ENCODE results near the gene RETREG2. TPM values are rescaled to one million over a fixed set of nuclear protein-coding genes. Genes with fewer than 3 reads are reported as not detected.
A peak's percentile ranks its signal among the peaks of the same experiment; 100 is the strongest.

Gene RETREG2
- total RNA-seq, 1 donor from 2014 or later = 32.9 TPM

DNA sequence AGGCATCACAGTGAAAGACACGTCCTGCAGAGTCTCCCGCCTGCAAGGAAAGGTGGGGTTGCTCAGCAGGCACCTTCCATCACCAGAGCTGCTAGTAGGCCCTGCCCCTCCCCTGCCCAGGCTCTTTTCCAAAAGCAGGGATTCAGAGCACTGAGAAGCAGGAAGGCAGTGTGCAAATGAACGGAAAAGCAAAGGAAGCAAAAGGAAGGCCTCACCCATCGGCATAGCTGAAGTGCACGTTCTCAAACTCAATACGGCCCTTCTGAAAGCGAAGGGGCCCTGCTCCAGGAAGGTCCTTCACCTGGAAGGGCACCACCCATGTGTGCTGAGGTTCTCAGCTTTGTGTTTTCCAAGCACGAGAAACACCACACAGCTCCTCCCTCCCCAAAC, 34.9 kb downstream of the RETREG2 start:
- H3K4me3 Mint-ChIP-seq = no peak overlapping the region
- Histone ChIP-seq H3K9ac (no peak overlapping the region), H3K4me3 (no peak overlapping the region), H4K20me1 (ENCODE audit: low read depth) (peaks cover 8% of the 10 kb centered on the region), H3K27me3 (no peaks in the 10 kb centered on the region), H3K27ac (no peak overlapping the region), H3K79me2 (ENCODE audit: low read depth) (no peaks in the 10 kb centered on the region), H3K4me2 (no peak overlapping the region), H3K4me1 (peaks cover 4% of the 10 kb centered on the region), H3K9me3 (ENCODE audit: low read depth) (no peaks in the 10 kb centered on the region), H3K36me3 (no peaks in the 10 kb centered on the region), H3F3A (ENCODE audit: low read depth) (peaks cover 6% of the 10 kb centered on the region), H2AFZ (replicated peaks) (no peak overlapping the region)
- H3K27ac Mint-ChIP-seq = no peak overlapping the region
- no peak for DNase-seq (ENCODE audit: low spot score)
- no peaks in the 10 kb centered on the region for H3K9me3 Mint-ChIP-seq
- peaks cover 8% of the 10 kb centered on the region for H3K27me3 Mint-ChIP-seq (ENCODE audit: insufficient read depth, low read depth)
- H3K4me1 Mint-ChIP-seq = peaks cover 15% of the 10 kb centered on the region
- TF ChIP-seq, protein P1, sequence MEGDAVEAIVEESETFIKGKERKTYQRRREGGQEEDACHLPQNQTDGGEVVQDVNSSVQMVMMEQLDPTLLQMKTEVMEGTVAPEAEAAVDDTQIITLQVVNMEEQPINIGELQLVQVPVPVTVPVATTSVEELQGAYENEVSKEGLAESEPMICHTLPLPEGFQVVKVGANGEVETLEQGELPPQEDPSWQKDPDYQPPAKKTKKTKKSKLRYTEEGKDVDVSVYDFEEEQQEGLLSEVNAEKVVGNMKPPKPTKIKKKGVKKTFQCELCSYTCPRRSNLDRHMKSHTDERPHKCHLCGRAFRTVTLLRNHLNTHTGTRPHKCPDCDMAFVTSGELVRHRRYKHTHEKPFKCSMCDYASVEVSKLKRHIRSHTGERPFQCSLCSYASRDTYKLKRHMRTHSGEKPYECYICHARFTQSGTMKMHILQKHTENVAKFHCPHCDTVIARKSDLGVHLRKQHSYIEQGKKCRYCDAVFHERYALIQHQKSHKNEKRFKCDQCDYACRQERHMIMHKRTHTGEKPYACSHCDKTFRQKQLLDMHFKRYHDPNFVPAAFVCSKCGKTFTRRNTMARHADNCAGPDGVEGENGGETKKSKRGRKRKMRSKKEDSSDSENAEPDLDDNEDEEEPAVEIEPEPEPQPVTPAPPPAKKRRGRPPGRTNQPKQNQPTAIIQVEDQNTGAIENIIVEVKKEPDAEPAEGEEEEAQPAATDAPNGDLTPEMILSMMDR (IDR thresholded peaks at IDR 0.05) = no peak
- TF ChIP-seq EZH2phosphoT487 (IDR thresholded peaks at IDR 0.05) (no peak), EZH2 (IDR thresholded peaks at IDR 0.05) (no peak)
- H3K36me3 Mint-ChIP-seq = peaks cover 13% of the 10 kb centered on the region

DNA sequence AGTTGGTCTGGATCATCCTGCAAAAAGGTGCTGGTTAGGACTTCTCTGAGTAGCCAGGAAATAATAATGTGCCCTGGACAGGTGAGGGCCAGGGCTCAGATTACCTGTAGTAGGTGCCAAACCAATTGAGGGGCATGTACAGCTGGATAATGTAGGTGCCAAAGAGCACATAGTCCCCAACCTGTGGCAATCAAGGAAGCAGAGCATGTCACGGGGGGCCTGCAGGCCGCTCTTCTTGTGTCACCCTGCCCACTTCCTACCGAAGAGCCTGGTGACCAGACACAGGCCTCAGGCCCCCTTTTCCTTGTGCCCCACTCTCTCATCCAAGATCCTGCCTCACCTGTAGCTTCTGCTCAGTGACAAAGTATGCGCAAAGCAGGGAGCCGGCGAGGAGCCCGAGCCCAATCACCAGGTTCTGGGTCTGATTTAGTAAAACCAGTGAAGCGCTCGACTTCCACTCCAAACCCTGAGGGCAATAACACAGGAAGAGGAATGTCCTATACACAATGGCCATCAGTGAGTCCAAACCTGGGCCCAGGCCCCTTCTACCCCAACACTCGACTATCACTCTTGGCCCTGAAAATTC, 35.5 kb downstream of the RETREG2 start:
- peaks cover 13% of the 10 kb centered on the region for H3K4me1 Mint-ChIP-seq
- Histone ChIP-seq H3K4me2 (no peak overlapping the region), H2AFZ (replicated peaks) (no peak overlapping the region), H3K36me3 (no peaks in the 10 kb centered on the region), H3K27ac (no peak overlapping the region), H3K79me2 (ENCODE audit: low read depth) (no peaks in the 10 kb centered on the region), H3K4me1 (peaks cover 4% of the 10 kb centered on the region), H3K4me3 (no peak overlapping the region), H3F3A (ENCODE audit: low read depth) (peaks cover 11% of the 10 kb centered on the region), H3K27me3 (no peaks in the 10 kb centered on the region), H4K20me1 (ENCODE audit: low read depth) (peaks cover 10% of the 10 kb centered on the region), H3K9me3 (ENCODE audit: low read depth) (no peaks in the 10 kb centered on the region), H3K9ac (no peak overlapping the region)
- peaks cover 13% of the 10 kb centered on the region for H3K36me3 Mint-ChIP-seq
- H3K4me3 Mint-ChIP-seq = no peak overlapping the region
- no peak for DNase-seq (ENCODE audit: low spot score)
- TF ChIP-seq, protein P1 (IDR thresholded peaks at IDR 0.05) = no peak
- no peak for TF ChIP-seq EZH2 (IDR thresholded peaks at IDR 0.05)
- no peak for TF ChIP-seq EZH2phosphoT487 (IDR thresholded peaks at IDR 0.05)
- H3K9me3 Mint-ChIP-seq = no peaks in the 10 kb centered on the region
- peaks cover 8% of the 10 kb centered on the region for H3K27me3 Mint-ChIP-seq (ENCODE audit: insufficient read depth, low read depth)
- H3K27ac Mint-ChIP-seq = no peak overlapping the region

DNA sequence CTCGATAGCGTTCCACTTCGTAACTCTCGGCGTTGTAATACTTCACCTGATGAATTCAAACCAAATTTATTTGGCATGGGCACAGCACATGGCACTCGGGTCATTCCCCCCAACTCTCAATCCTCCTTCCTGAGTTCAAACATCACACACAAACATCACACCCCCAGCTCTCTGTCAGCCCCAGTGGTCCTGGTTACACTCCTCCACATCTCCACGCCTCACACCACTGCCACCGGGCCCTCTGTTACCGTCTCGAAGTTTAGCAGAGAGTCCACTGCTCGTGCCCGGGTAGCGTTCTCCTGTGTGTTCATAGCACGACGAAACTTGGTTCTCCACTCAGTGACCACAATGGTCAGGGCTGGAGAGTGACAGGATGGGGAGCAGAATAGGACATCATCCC, 36.1 kb downstream of the RETREG2 start:
- TF ChIP-seq EZH2 (IDR thresholded peaks at IDR 0.05) (no peak), EZH2phosphoT487 (IDR thresholded peaks at IDR 0.05) (no peak)
- TF ChIP-seq, protein P1 (IDR thresholded peaks at IDR 0.05) = no peak
- H3K9ac ChIP-seq = no peak overlapping the region
- no peak overlapping the region for H3K4me3 Mint-ChIP-seq
- peaks cover 13% of the 10 kb centered on the region for H3K4me1 Mint-ChIP-seq
- peak overlapping the region; percentile 44 for H3K27ac Mint-ChIP-seq
- H3K36me3 Mint-ChIP-seq = peaks cover 13% of the 10 kb centered on the region
- peaks cover 16% of the 10 kb centered on the region for H3F3A ChIP-seq (ENCODE audit: low read depth)
- no peak overlapping the region for H3K4me2 ChIP-seq
- H3K4me3 ChIP-seq = no peak overlapping the region
- H4K20me1 ChIP-seq (ENCODE audit: low read depth) = peaks cover 10% of the 10 kb centered on the region
- H3K4me1 ChIP-seq = peaks cover 4% of the 10 kb centered on the region
- H3K27me3 ChIP-seq = no peaks in the 10 kb centered on the region
- H3K27me3 Mint-ChIP-seq (ENCODE audit: insufficient read depth, low read depth) = peaks cover 10% of the 10 kb centered on the region
- no peak overlapping the region for H2AFZ ChIP-seq (replicated peaks)
- H3K36me3 ChIP-seq = no peaks in the 10 kb centered on the region
- H3K9me3 ChIP-seq (ENCODE audit: low read depth) = no peaks in the 10 kb centered on the region
- no peaks in the 10 kb centered on the region for H3K79me2 ChIP-seq (ENCODE audit: low read depth)
- DNase-seq (ENCODE audit: low spot score) = no peak
- H3K27ac ChIP-seq = no peak overlapping the region
- H3K9me3 Mint-ChIP-seq = no peaks in the 10 kb centered on the region

All from neural progenitor cell (in vitro differentiated cells).